Glomerular endothelial cell (primary cell): ENCODE results near the gene BTN1A1. TPM values are rescaled to one million over a fixed set of nuclear protein-coding genes. Genes with fewer than 3 reads are reported as not detected.

Source experiments
- DNase-seq: peaks from one replicate; pipeline ENCODE4 v3.0.0-alpha.2; 2011; ENCODE audit warnings: low read depth, low spot score; ENCODE audit errors: extremely low read depth
- total RNA-seq: library from RNA; depleted of rRNA; stranded (reverse); fragments of >200 nt; gene quantifications from 2 replicates; pipeline ENCODE4 v1.2.3, GENCODE V29; 2015

Gene BTN1A1
- total RNA-seq, 1 donor from 2014 or later, result not detected

GRCh38 chr6:26475823-26476729, 24.0 kb upstream of the BTN1A1 start:
- DNase-seq, result no peak

GRCh38 chr6:26476896-26477295, 23.2 kb upstream of the BTN1A1 start:
- DNase-seq, result no peak

- DNase-seq, result no peak
These were observed 22.7 kb upstream of the BTN1A1 start for GRCh38 chr6:26477426-26477825.

- DNase-seq, result no peak
These were observed 21.8 kb upstream of the BTN1A1 start for GRCh38 chr6:26478100-26478984.

- no peak for DNase-seq
These were observed 21.2 kb upstream of the BTN1A1 start for GRCh38 chr6:26478985-26479278.

GRCh38 chr6:26482338-26482737, 17.8 kb upstream of the BTN1A1 start:
- no peak for DNase-seq

GRCh38 chr6:26483727-26484126, 16.4 kb upstream of the BTN1A1 start:
- no peak for DNase-seq

- no peak for DNase-seq
These were observed 15.9 kb upstream of the BTN1A1 start for GRCh38 chr6:26484161-26484560.

GRCh38 chr6:26485112-26485780, 14.9 kb upstream of the BTN1A1 start:
- no peak for DNase-seq

GRCh38 chr6:26486358-26486757, 13.7 kb upstream of the BTN1A1 start:
- DNase-seq, result no peak

- no peak for DNase-seq
These were observed 12.6 kb upstream of the BTN1A1 start for GRCh38 chr6:26487466-26487865.

- DNase-seq, result no peak
These were observed 9.8 kb upstream of the BTN1A1 start for GRCh38 chr6:26489996-26490964.

GRCh38 chr6:26491604-26492003, 8.5 kb upstream of the BTN1A1 start:
- DNase-seq, result no peak

GRCh38 chr6:26493258-26493657, 6.8 kb upstream of the BTN1A1 start:
- DNase-seq, result no peak

GRCh38 chr6:26494117-26494516, 6.0 kb upstream of the BTN1A1 start:
- no peak for DNase-seq

- no peak for DNase-seq
These were observed 4.8 kb upstream of the BTN1A1 start for GRCh38 chr6:26495281-26495680.

- no peak for DNase-seq
These were observed 2.5 kb upstream of the BTN1A1 start for GRCh38 chr6:26497610-26498009.

- no peak for DNase-seq
These were observed 1.4 kb downstream of the BTN1A1 start for GRCh38 chr6:26501482-26501986.

- DNase-seq, result no peak
These were observed 2.1 kb downstream of the BTN1A1 start for GRCh38 chr6:26502165-26502564.

- DNase-seq, result no peak
These were observed 2.5 kb downstream of the BTN1A1 start for GRCh38 chr6:26502626-26503025.
